Measurements from ENCODE around the gene RBM47.
"Not testable (repeated sequence)": the region's sequence is repeated elsewhere in the genome, so short reads cannot be mapped to it uniquely, and the experiment has no call there.

The RBM47 gene

DNA sequence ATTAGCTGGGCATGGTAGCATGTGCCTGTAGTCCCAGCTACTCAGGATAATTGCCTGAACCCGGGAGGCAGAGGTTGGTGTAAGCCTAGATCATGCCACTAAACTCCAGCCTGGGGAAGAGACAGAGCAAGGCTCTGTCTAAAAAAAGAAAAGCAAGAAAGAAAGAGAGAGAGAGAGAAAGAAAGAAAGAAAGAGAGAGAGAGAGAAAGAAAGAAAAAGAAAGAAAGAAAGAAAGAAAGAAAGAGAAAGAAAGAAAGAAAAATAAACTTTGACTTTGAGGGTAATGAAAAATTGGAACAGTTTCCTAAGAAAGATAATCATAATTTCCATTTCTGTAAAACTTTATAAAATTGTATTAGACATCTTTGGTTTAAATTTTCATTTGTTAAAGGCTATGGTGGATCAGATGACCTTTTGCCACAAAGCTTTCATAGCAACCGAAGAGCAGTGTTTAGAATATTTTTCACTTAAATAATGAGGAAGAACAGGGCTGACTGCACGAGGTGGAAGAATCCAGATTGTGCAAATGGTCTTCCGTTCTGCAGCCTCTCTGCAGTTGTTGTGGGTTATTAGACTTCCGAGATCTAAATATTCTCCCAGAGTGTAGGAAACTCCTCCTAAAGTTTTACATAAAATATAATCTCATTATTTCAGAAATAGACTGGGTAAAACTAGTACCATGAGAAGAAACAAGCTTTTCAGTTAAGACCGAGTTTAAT lies 55.9 kb downstream of the RBM47 start:
- Mint-ChIP-seq H3K4me3 (no peak overlapping the region), H3K36me3 (peaks cover 2% of the 10 kb centered on the region), H3K4me1 (peaks cover 32% of the 10 kb centered on the region), H3K27me3 (peaks cover 12% of the 10 kb centered on the region), H3K9me3 (no peaks in the 10 kb centered on the region), H3K27ac (peak overlapping the region; percentile 42)
- no peak for DNase-seq
- CTCF ChIA-PET = interaction anchor here (1.4 kb wide), 1 partner anchor 9 kb away, joined by 5 read pairs; no protein-coding TSS in a partner anchor

DNA sequence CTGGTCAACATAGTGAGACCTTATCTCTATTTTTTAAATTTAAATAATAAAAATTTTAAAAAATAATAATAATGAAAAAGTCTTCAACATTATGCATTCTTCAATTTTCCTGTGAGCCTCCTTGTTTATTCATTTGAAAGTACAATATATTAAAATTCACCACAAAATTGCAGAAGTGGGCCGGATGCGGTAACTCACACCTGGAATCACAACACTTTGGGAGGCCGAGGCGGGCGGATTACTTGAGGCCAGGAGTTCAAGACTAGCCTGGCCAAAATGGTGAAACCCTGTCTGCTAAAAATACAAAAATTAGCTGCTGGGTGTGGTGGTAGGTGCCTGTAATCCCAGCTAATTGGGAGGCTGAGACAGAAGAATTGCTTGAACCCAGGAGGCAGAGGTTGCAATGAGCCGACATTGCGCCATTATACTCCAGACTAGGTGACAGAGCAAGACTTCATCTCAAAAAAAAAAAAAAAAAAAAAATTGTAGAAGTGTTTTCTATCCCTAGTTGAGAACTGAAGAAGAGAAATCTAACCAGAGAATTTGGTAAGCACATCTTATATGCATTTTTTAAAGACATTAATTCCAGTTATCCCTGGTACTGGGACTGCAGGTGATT lies 56.9 kb downstream of the RBM47 start:
- CTCF ChIA-PET = interaction anchor here (0.6 to 0.7 kb wide), 3 partner anchors 26 to 1774 kb away, joined by 3 to 6 read pairs (median 3); no protein-coding TSS in a partner anchor
- H3K27me3 Mint-ChIP-seq = peaks cover 12% of the 10 kb centered on the region
- H3K36me3 Mint-ChIP-seq = peaks cover 2% of the 10 kb centered on the region
- H3K27ac Mint-ChIP-seq = no peak overlapping the region
- H3K9me3 Mint-ChIP-seq = no peaks in the 10 kb centered on the region
- DNase-seq = no peak
- no peak overlapping the region for H3K4me3 Mint-ChIP-seq
- peaks cover 32% of the 10 kb centered on the region for H3K4me1 Mint-ChIP-seq

DNA sequence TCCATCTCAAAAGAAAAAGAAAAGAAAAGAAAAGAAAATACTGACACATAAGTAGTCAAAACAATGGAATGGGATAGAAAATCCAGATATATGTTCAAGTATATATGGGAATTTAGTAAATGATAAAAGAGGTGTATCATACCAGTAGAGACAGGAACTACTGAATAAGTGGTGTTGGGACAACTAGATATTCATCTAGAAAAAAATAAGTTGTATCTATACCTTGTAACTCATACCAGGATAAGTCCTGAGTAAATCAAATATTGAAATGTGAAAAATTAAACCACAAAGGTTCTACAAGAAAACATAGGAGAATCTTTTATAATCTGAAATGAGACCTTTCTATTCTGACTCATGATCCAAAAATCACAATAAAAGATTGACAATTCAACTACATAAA lies 58.5 kb downstream of the RBM47 start:
- H3K9me3 Mint-ChIP-seq = no peaks in the 10 kb centered on the region
- peaks cover 2% of the 10 kb centered on the region for H3K36me3 Mint-ChIP-seq
- H3K4me3 Mint-ChIP-seq = no peak overlapping the region
- CTCF ChIA-PET = no interaction called here
- no peak for DNase-seq
- H3K27ac Mint-ChIP-seq = no peak overlapping the region
- H3K4me1 Mint-ChIP-seq = peaks cover 18% of the 10 kb centered on the region
- peaks cover 12% of the 10 kb centered on the region for H3K27me3 Mint-ChIP-seq

DNA sequence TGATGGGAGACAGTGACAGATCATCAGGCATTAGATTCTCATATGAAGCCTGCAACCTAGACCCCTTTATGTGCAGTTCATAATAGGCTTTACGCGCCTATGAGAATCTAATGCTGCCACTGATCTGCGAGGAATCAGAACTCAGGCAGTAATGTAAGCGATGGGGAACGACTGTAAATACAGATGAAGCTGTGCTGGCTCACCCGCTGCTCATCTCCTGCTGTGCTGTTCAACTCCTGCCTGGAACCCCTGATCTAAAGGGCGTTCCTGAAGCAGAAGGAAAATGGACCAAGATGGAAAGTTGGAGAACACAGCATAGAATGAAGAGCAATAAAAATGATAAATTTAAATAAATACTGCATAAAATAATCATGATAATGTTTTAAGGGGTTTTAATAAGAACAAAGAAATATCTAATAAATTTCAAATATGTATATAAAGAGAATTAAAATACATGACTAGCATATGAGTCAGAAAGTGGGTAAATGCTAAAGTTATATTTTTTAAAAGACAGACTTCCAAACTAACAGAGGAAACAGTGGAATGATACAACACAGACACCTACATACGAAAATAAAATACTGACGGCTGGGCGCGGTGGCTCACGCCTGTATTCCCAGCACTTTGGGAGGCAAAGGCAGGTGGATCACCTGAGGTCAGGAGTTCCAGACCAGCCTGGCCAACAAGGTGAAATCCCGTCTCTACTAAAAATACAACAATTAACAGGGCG lies 59.2 kb downstream of the RBM47 start:
- Mint-ChIP-seq H3K4me3 (no peak overlapping the region), H3K9me3 (no peaks in the 10 kb centered on the region), H3K4me1 (peaks cover 12% of the 10 kb centered on the region), H3K27me3 (peaks cover 16% of the 10 kb centered on the region), H3K36me3 (peaks cover 2% of the 10 kb centered on the region), H3K27ac (no peak overlapping the region)
- DNase-seq = no peak
- CTCF ChIA-PET = no interaction called here

DNA sequence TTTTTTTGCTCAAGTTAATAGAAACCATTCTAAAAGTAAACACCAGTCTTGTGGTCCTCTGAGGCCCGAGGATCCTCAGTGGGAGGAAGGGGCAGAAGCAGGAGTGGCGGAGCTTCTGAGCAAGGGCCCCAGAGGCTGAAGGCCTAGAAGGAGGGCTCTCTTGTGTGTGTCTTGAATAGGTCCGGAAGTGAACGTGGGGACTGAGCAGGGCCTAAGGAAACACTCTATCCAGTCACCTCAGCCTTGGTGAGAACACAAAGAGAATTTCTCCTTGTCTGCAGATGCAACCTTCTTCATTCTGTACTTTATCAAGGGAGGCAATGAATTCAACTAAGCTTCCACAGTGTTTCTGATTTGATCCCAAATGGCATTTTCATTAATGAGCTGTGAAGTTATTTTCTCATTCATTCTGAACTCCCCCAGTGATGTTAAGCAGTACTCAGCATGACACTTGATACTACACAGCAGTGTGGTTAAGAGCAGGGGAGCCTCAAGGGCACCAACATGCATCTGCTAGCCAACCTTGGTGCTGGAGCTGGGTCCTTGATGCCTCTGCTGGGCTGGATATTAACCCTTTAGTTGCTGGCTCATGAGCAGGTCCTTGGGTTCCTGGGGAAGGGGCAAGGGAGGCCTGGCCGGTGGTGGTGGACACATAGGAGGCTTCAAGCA lies 64.7 kb downstream of the RBM47 start:
- Mint-ChIP-seq H3K4me1 (peaks cover 2% of the 10 kb centered on the region), H3K36me3 (peaks cover 1% of the 10 kb centered on the region), H3K9me3 (no peaks in the 10 kb centered on the region), H3K27me3 (peaks cover 4% of the 10 kb centered on the region), H3K27ac (no peak overlapping the region), H3K4me3 (no peak overlapping the region)
- no peak for DNase-seq
- CTCF ChIA-PET = interaction anchor here (1.1 to 2.0 kb wide), 2 partner anchors 9 to 154 kb away, joined by 3 to 5 read pairs; no protein-coding TSS in a partner anchor

DNA sequence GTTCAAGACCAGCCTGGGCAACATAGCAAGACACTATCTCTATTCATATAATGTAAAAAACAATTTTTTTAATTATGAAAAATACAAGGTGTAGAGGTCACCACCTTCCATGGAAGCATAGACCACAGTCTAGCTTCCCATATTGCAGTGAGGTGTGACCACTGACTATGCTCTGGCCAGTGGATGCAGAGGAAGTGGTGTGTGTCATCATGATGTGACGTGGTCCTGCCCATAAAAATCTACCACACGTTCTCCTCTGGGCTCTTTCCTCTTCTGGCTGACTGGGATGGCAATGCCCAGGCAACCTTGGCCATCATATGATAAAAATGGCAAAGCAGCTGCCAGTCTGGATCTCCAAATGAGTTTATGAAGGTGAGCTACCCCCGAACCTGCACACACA lies 65.7 kb downstream of the RBM47 start:
- Mint-ChIP-seq H3K27ac (no peak overlapping the region), H3K27me3 (peaks cover 4% of the 10 kb centered on the region), H3K4me1 (peaks cover 4% of the 10 kb centered on the region), H3K4me3 (no peak overlapping the region), H3K36me3 (peaks cover 1% of the 10 kb centered on the region), H3K9me3 (no peaks in the 10 kb centered on the region)
- CTCF ChIA-PET = interaction anchor here (1.1 to 2.0 kb wide), 2 partner anchors 10 to 155 kb away, joined by 3 to 5 read pairs; no protein-coding TSS in a partner anchor
- no peak for DNase-seq

DNA sequence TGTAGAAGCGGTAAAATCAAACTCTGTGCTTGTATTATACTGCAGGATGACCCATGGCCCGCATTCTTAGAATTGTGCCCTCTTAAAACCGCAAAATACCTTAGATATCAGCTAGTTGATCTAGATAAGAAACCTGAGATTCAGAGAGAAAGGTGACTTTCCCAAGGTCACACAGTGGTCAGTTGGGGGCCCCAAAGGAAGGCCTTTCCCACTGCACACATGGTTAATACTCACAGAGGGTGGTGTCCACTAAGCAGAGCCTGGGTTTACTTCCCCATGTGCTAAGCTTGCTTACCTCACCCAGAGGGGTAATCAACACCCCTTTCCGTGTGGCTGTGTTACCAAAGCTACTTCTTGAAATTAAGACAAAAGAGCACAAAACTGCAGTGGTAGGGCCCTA lies 66.3 kb downstream of the RBM47 start:
- H3K9me3 Mint-ChIP-seq = no peaks in the 10 kb centered on the region
- peaks cover 4% of the 10 kb centered on the region for H3K4me1 Mint-ChIP-seq
- CTCF ChIA-PET = no interaction called here
- peaks cover 1% of the 10 kb centered on the region for H3K36me3 Mint-ChIP-seq
- peaks cover 4% of the 10 kb centered on the region for H3K27me3 Mint-ChIP-seq
- DNase-seq = no peak
- H3K4me3 Mint-ChIP-seq = no peak overlapping the region
- no peak overlapping the region for H3K27ac Mint-ChIP-seq

DNA sequence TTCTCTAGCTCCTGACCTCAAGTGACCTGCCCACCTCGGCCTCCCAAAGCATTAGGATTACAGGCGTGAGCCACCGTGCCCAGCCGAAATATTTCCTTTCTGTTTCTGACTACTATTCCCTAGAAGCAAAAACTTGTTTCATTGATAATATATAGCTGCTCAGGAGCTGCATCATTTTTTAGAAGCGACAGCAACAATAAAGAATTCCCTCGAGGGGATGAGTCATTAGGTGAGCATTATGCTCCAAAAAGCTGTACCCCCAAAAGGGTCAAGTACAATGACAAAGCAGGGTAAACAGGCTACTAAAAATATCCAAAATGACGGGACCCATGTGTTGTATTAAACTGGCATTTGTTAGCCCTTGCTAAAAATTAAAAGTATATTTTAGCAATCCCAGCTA lies 67.0 kb downstream of the RBM47 start:
- DNase-seq = no peak
- Mint-ChIP-seq H3K27me3 (peaks cover 4% of the 10 kb centered on the region), H3K4me1 (peaks cover 4% of the 10 kb centered on the region), H3K36me3 (peaks cover 1% of the 10 kb centered on the region), H3K27ac (no peak overlapping the region), H3K4me3 (no peak overlapping the region), H3K9me3 (no peaks in the 10 kb centered on the region)
- CTCF ChIA-PET = no interaction called here

DNA sequence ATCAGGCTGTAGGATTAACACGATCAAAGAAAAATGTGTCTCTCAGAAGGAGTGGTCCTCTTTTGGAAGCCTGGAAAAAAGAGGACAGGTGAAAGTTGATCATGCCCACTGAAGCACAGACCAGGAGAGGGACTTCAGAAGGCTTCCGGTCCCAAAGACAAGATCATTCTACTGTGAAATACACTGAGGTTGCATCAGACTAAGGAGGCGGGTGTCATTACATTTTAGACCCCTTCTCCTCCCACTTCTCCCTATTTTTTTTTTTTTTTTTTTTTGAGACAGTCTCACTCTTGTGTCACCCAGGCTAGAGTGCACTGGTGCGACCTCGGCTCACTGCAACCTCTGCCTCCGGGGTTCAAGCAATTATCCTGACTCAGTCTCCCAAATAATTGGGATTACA lies 67.5 kb downstream of the RBM47 start:
- no peak overlapping the region for H3K4me3 Mint-ChIP-seq
- H3K36me3 Mint-ChIP-seq = peaks cover 1% of the 10 kb centered on the region
- peaks cover 4% of the 10 kb centered on the region for H3K4me1 Mint-ChIP-seq
- H3K27ac Mint-ChIP-seq = no peak overlapping the region
- CTCF ChIA-PET = no interaction called here
- no peaks in the 10 kb centered on the region for H3K9me3 Mint-ChIP-seq
- no peak for DNase-seq
- peaks cover 4% of the 10 kb centered on the region for H3K27me3 Mint-ChIP-seq

DNA sequence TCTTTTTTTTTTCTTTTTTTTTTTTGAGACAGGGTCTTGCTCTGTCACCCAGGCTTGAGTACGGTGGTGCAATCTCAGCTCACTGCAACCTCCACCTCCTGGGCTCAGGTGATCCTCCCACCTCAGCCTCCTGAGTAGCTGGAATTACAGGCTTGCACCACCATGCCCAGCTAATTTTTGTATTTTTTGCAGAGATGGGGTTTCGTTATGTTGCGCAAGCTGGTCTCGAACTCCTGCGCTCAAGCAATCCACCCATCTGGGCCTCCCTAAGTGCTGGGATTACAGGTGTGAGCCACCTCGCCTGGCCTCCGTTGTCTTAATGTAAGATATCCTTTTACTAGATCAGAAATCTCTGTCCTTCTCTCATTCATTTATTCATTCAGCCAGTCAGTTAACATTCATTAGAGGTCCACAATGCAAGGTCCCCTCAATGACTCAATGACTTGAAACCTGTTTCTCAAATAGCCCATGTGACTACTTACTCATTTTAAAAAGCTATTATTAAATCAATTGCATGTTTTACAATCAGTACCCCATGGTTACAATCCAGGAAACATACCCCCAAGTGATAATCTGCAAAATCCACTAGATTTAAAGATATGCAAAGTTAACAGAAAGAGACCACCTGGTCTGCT lies 68.0 kb downstream of the RBM47 start:
- H3K36me3 Mint-ChIP-seq, DNase-seq, H3K4me1 Mint-ChIP-seq, H3K9me3 Mint-ChIP-seq, H3K27ac Mint-ChIP-seq, H3K27me3 Mint-ChIP-seq, H3K4me3 Mint-ChIP-seq: not testable (repeated sequence)
- CTCF ChIA-PET = interaction anchor here (0.7 kb wide), 1 partner anchor 279 kb away, joined by 3 read pairs; no protein-coding TSS in a partner anchor

DNA sequence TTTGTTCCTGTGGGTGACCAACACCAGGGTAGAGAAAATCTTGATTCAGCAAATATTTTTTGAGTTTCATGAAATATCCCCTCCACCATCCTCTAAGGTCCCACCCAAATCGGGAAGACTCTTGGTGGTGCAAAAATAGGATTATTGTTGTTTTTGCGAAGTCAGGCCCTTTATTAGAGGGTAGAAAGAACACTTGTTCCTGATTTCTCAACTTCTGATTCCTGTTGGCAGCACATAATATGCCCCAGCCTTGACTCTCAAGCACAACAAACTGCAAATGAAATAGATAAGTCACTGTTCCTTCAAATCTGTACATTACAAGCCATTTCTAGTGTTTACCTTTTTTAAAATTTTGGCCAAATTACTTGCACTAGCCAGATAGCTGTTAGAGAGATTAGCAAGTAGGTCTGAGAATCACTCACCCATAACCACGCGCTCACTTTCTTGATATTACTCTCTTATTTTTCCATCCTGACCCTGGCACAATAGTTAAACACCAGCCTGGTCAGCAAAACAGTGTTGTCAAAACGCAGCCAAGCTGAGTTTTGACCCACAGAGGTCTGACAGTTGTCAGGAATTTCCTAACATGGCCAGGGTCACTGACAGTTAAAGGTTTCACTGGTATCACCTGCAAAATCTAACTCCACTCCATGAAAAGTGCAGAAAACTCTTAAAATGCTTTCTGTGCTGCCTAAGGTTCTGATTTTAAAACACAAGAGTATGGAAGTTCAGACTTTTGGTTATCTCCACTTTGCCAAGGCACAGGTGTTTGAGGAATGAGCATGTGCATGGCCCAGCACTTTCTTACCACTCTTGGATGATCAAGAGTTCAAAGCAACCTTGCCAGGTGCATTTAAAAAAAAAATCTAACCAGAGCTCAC lies 69.8 kb downstream of the RBM47 start:
- CTCF ChIA-PET = no interaction called here
- Mint-ChIP-seq H3K9me3 (no peaks in the 10 kb centered on the region), H3K36me3 (peaks cover 1% of the 10 kb centered on the region), H3K4me1 (peaks cover 8% of the 10 kb centered on the region), H3K4me3 (no peak overlapping the region), H3K27ac (no peak overlapping the region), H3K27me3 (peaks cover 3% of the 10 kb centered on the region)
- no peak for DNase-seq

DNA sequence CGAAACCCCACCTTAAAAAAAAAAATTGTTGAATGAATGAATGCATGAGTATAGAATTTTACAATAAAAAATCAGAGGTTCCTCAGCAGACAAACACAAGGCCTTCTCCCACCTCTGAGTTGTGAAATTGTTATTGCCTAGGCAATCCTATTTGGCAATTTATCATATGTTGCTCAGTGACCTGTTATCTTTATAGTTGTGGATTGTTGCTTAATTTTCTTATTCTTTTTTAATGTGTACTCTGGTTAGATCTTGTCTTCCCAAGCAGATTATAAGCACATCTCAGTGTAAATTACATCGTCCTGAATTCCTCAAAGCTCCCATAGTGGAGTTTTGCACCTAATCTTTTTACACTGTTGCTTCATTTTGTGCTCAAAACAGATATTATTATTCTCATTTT lies 71.9 kb downstream of the RBM47 start:
- DNase-seq = no peak
- no peak overlapping the region for H3K27ac Mint-ChIP-seq
- peaks cover 20% of the 10 kb centered on the region for H3K4me1 Mint-ChIP-seq
- CTCF ChIA-PET = interaction anchor here (1.4 kb wide), 1 partner anchor 164 kb away, joined by 4 read pairs; no protein-coding TSS in a partner anchor
- H3K27me3 Mint-ChIP-seq = peaks cover 3% of the 10 kb centered on the region
- H3K36me3 Mint-ChIP-seq = peaks cover 1% of the 10 kb centered on the region
- H3K9me3 Mint-ChIP-seq = no peaks in the 10 kb centered on the region
- H3K4me3 Mint-ChIP-seq = no peak overlapping the region

Data from activated naive CD4-positive, alpha-beta T cell treated with anti-CD3 and anti-CD28 coated beads, Interleukin-2, amount 10 ng/mL, durations not matched to agents 7 days and 5 days (primary cell).